GM21717 (cell line): ENCODE measurements around the gene PGBD5.

ENCODE experiments used
- ATAC-seq: cut with Tn5 transposase; IDR thresholded peaks from one replicate; pipeline ENCODE4 v1.9.1; 2021; ENCODE audit warnings: mild to moderate bottlenecking, moderate library complexity; ENCODE audit not compliant: unreplicated experiment

PGBD5 gene

DNA sequence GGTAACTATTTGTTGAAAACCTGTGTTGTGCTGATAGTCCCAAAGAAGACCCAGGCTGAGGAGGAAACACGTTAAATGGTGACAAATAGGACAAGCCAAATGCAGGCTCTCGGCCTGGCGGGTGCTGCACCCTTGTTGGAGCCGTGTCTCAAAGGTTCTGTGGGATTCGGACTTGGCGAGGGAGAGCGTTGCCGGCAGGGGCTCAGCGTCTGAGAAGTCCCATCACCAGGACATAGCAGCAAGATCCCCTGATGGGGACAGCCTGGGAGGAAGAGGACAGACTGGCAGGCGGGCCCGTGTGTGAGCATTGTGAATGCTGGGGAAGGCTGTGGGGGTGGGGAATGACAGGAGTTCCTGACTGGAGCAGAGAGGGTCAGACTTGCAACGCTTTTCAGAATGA, 142.5 kb downstream of the PGBD5 start:
- no peak for ATAC-seq

DNA sequence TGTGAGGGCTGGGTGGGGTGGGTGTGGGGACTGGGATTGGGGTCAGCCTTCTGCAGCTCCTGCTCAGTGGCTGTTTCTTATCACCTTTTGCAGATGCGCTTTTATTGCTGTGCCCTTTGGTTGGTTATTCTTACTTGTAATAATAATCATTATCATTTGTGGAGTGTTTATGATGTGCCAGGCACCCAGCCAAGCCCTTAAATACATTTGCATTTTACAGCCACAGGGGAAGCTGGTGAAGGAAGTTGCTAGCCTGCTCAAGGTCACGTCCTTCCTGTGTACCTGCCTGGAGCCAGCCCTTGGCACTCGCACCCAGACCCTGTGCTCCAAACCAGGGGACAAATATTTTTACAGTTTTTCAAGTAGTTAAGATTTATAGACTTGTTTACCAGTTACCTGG, 144.0 kb downstream of the PGBD5 start:
- no peak for ATAC-seq

DNA sequence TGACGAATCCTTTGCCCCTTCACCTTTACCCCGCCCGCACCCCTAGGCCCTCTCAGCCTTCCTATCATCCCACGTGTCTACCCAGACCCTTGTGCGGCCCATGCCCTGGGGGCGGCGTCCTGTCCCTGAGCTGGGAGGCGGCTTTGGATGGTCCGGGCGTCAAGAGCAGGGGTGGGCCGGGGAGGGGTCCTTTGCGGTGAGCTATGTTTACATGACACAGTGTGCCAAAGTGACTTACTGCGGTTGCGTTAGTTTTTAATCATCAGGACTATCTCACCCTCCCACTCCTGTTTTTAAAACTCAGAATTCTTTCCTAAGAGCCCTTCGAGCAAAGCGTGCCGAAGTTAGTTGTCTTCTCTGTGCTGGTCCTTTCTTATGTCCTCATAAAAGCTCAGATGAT, 144.6 kb downstream of the PGBD5 start:
- no peak for ATAC-seq

DNA sequence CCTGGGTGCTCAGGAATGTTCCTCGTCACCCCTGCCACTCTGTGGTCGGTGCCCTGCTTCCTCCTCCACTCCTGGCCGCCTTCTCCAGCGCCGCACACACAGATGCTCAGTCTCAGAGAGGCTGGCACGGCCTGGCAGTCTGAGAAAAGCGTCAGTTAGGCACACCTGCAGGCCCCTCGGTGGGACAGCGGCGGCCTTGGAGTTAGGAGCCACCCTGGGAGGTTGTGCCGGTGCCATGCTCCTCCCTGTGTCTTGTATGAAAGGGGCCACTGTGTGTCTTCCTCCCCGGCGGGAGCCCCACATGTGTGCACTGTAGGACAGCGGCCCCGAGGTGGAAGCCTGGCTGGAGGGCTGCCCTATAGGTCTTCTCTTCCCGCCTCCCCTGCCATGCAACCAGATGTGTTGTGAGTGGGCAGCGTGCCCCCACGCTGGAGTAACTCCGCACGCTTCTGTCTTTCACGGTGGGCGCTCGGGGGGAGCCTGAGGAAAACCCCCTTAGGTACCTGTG, 145.2 kb downstream of the PGBD5 start:
- ATAC-seq = no peak

DNA sequence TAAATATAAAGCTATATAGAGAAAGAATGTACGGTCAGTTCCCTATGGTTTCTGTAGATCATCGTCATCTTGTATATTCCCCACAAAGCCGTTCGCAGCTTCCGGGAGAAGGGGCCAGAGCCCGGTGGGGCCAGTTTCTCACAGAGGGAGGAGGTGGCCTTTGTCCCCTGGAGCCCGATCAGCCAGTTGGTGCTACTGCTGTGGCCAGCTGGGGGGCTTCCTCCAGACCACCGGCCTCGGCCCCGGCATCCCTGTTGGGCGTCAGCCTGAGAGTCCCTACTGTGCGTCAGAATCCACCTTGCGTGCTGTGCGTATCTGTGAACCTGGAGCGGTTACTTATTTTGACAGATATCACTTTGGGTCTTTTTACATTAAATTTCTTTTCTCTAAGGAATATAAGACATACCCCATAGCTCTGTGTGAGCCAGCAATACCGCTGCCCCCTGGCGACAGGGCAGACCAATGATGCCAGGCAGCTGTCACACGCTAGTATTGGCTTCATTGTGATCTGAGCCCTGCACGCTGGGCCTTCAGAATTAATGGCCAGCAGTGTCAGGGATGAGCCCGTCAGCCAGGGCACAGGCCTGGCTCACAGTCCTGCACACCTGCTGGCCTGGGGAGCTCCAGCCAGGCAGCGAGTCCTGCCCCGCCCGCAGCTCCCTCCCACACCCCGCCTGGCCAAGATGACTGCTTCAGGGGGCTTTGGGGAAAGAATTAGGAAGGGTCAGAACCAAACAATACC, 145.9 kb downstream of the PGBD5 start:
- ATAC-seq = no peak

DNA sequence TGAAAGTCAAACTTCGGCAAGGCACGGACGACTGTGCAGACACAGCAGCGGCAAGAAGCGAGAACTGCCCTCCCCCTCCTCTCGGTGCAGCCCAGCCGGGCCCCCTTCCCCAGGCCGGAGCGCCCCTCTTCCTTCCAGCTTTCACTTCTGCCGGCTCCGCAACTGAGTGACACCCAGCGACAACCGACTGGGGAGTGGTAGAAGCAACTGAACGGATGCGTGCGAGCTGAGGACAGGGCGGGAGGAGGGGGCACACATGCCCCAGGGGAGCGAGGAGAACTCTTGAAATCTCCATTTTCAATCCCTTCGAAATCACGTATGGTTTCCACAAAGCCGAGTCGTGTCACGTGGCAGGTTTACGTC, 146.6 kb downstream of the PGBD5 start:
- no peak for ATAC-seq

DNA sequence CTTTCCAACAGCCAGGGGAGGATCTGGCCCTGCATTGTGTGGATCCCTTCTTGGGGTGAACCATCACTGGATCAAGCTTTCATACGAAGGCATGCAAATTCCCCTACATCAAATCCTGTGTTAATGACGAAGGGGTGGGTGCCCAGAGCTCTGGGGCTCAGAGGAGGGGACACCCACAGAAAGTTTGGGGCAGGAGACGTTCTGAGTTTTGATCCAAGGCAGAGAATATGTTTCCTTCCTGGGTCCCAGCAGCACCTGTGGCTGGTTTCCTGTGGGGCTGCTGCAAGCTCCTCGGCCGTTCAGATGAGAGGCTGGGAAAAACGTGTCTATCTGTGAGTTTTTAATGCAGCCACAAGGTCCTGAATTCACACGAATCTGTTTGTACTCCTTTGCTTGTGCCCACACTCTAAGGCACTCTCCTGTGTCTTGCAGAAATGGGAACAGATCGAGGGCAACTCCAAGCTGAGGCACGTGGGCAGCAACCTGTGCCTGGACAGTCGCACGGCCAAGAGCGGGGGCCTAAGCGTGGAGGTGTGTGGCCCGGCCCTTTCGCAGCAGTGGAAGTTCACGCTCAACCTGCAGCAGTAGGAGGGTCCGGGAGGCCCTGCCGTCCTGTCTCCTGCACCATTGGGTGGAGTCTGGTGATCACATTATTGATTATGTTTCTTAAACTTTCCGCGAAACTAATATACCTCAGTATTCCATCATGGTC, 147.1 kb downstream of the PGBD5 start:
- no peak for ATAC-seq

DNA sequence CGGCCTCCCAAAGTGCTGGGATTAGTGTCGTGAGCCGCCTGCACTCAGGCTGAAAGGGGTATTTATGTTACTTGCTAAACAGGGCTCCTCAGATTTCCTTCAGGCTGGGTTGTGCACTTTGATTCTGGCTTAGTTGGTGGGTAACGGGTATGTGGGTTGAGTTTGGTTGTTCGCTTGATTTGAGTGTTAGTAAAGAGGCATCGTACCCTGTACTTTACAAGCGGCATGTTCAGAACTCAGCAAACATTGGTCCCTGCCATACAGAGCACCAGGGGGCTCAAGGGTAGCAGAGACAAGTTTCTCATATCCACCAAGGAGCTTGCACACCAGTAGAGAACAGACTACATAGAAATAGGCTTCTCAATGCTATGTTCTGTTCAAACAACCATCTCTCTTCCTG, 147.8 kb downstream of the PGBD5 start:
- no peak for ATAC-seq

DNA sequence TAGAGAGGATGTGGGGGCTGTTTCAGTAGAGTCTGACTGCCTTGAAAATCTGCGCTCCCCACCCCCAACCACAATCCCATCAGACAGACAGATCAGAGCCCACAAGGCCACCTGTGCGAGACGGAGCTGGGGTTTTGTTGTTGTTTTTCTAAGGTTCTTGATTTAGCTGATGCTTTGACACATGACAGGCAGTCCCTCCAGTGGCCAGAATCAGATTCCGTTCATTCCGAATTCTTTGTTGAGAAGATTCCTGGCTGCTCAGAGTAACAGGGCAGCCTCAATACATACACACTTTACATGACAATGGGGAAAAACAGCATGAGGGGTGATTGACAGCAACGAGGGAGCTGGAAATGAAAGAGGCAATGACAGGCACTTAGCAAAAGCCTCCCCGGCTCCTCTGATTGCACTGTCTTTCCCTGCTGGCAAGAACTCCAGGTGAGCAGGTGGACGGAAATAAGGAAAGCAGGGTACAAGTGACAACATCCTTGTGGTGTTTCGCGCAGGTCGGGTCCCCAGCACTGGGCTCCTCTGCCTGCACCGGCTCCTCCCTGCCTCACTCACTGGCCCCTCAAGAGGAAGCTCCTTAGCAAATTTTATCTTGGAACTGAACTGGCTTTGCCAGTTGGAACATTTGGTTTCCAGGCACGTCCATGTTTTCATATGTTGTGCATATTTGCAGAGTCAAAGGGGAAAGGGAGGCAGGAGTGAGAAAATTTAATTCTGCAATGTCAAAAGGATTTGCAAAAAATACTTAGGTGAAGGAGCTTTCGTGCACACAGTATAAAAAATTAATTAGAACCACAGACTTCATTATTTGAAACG, 148.7 kb downstream of the PGBD5 start:
- ATAC-seq = no peak

DNA sequence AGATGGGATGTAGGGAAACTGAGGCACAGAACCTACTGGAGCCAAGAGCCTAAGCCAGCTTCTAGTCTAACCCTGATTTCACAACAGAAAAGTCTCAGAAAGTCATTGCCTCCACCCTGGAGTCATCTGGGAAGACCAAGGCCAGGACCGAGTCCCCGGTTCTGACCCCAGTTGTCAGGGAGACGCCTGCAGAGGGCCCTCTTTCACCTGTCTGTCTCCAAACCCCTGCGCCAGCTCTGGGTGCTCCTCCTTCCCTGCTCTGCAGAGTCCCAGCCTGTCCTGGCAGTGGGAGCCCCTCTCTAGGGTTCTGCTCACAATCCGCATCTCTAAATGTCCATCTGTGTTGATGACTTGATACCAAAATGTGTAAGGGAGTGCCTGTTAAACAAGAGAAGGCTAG, 149.7 kb downstream of the PGBD5 start:
- no peak for ATAC-seq

DNA sequence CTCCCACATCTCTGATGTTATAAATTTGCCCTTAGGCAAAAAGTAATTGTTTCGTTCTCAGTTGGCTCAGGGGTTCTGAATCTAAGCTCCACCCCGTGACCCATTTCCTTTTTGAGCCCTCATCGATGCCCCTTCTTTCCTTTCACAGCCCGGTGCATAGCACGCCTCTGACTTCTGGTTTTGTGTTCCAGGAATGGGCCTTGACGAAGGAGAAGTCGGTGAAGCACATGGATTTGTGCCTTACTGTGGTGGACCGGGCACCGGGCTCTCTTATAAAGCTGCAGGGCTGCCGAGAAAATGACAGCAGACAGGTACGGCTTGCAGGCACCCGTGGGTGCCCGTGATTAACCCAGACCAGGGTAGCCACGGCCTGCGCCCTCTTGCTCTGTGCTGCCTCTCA, 151.9 kb downstream of the PGBD5 start:
- no peak for ATAC-seq

DNA sequence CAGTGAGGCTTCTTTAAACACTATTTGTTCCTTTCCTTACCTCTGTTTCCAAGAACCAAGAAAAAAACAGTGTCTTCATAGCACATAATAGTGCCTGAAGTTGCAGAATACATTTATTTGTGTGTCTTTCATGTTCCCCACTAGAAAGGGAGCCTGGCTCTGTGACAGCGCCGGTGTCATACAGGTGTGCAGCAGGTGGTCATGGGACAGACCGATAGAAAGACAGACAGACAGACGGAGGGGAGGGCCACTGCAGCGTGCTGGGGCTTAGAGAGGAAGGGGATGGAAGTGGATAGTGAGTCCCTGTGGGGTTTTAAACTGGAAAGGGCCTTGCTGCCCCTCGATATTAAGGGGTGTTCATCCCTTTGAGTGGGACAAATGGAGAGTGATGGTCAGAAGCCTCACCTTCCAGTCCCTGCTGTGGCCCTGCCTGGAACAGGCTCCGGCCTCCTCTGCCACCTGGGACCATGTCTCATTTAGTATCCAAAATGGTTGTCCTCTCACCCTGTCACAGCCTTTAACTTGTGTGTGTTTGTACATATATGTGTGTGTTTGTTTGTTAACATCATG, 152.9 kb downstream of the PGBD5 start:
- no peak for ATAC-seq

DNA sequence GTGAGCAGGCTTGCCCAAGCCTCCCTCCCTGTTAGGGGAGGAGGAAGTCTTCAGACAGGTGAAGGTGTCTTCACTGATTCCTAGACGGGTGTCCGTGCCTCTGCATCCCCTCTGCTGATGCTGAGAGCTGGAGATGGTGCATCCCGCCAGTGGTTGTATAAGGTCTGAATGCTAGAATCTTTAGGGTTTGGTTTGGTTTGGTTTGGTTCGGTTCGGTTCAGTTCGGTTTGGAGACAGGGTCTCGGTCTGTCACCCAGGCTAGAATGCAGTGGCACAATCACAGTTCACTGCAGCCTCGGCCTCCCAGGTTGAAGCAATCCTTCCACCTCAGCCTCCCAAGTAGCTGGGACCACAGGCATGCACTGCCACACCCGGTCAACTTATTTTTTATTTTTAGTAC, 153.6 kb downstream of the PGBD5 start:
- ATAC-seq = no peak

DNA sequence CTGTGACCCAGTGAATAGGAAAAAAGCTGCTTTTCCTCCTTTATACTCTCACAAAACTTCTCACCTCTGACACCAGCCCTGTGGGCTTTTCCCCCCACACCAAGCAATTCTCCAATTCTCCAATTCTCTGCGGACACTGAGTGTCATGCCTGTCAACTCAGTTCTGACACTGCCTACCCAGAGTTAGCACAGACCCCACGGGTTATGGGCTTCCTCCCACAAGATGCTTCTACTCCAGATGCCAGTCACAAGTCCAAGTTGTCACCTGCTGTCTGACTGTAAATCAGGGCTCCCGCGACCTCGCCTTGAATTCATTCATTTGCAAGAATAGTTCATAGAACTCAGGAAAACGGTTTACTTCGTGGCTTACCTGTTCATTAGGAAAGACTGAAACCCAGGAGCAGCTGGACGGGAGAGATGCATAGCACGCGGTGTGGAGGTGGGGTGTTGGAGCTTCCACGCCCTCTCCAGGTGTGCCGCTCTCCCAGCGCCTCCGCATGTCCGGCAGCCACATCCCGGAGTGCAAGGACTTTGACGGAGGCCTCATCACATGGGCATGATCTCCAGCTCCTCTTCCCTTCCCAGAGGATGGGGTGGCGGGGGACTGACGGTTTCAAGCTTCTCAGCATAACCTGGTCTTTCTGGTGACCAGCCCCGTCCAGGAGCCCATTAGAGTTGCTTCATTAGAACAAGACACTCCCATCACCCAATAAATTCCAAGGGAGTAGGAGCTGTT, 154.7 kb downstream of the PGBD5 start:
- ATAC-seq = no peak

DNA sequence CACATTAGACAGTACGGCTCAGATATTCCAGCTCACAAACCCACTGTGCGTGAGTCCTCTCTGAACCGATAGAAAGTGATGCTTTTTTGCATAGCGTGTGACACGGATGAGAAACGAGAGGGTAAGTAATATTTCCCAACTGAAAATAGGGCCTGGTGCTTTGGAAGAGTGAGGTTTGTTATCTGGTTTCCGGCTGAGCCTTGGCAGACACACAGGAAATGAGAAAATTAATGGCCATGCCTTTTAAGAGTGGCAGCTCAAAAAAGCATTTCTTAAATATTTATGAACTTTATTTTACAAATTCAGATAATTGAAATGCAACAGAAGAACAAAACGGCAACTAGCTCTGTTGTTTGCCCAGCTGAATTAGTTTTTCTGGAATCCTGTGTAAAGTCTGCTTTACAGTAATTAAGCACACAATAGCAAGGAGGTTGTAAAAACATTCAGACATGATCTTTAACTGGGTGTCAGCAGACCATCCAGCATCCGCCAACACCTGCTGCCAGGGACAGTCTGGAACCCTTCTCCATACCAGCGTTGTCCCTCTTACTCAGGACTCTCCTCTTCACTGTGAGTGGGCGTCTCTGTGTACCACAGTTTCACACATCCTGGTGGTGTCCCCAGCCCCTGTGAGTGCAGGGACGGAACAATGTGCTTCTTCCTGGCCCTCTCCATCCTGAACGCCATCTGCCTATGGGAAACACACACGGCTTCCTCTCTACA, 155.4 kb downstream of the PGBD5 start:
- ATAC-seq = peak; percentile 52

DNA sequence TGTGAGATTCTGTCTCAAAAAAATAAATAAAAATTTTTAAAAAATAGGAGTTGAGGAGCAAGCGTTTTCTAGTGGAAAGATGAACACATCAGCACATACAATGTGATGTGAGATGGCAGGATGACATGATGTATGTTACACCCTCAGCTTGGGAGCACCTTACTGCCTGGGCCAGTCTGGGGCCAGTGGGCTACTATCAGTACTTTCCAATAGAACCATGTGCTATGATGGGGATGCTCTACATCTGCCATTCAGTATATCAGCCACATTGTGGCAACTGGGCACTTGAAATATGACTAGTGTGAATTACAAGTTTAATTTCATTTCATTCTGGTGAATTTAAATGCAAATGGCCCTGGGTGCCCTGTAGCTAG, 156.0 kb downstream of the PGBD5 start:
- ATAC-seq = no peak

DNA sequence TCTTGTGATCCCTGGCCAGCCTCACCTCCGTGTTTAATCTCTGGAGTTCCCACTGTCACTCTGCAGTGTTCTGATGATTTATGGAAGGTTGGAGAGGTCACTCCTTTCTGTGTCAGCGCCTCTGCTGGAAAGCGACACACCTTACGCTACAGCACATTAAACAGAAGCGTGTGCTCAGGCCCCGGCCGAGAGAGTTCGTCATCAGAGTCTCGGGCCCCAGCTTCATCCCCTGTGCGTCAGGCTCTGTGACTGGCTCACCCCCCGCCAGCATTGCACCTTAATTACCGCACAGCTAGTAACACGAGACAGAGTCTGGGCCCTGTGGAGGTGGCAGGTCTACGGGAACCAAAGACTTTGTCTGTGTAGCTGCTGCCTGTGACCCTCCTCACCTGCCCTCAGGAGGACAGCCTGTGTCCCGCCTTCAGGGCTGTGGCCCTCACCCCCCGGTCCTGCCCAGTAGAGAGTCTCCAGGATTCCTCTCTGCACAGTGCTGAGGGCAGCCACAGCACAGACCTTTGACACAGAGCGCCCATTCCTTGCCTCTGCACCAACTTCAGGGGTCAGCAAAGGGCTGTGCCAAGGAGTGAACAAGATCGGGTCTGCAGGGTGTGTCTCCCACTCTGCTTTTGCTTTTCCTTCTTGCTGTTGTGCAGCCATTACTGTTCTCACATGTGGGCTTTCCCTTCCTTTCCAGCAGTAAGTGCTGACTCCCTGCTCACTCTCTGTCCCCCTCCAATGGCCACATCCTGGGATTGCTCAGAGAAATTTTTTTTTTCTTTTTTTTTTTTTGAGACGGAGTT, 157.6 kb downstream of the PGBD5 start:
- ATAC-seq = no peak

DNA sequence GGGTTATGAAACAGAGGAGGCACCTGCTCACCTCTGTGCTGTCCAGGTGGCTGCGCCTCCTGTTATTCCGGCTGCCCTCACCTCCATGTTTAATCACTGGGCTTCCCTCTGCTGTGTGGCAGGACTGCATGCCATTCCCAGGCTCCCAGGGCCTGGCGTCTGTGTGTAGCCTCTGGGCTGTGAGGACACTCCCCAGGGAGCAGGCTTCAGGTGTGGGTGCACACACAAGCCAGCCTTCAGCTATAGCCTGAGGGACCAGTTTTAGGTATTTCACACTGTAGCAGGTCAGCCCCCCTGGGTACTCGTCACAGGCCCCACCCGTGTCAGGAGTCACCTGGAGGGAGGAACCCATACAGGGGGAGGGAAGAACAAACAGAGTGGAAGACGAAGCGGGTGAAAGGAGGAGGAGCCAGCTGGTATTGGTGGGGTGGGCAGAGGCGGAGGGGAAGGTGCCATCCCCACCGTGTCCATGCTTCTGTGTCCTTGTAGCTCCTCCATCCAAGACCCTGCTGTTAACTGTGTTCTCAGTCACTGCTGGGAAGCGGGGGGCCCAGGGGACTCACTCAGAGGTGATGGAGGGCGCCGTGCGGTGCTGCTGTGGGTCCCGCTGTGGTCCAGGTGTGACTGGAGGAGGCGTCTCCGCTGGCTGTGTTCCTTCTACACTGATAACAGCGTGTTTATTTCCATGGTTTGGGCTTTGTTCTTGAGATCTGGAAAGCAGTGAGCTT, 158.6 kb downstream of the PGBD5 start:
- ATAC-seq = no peak

DNA sequence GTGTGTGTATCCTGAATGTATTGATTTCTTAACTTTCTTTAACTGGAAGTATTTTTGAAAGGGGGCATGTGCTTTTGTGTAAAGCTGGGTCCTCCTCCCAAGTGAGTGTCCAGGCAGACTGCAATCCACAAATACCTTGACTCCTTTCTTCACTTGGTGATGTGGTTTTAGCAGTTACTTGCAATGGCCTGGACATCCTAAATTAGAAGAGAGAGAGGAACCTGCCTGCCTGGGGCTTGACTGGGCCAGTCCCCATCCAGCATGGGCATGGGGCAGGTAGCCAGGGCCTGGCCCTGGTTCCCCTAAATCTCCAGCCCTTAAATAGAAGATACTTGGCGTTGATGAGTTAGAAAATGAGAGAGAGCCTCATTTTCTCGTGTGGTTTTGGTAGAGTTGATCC, 159.7 kb downstream of the PGBD5 start:
- ATAC-seq = no peak
